ENCODE data around the gene OTOR. TPM values are rescaled to one million over a fixed set of nuclear protein-coding genes. Genes with fewer than 3 reads are reported as not detected.

OTOR gene
- total RNA-seq, 1 experiment from 2014 or later, result not detected

DNA sequence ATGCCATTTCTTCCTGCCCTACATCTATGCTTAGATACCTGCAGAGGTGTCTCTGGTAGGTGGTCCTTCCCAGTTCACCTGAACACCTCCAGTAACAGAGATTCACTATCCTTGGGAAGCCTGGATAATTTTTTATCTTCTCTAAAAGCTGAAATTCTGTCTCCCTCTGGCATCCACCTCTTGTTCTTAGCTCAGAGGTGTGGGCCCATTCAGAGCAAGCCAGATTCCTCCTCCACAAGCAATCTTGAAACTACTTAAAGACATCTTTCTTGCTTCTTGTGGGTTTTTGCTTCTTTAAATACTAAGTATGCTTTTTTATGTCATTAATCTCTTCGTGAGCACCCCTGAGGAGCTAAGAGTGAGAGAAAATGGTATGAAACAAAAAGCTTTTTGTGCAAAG is 28.7 kb upstream of the OTOR start:
- Mint-ChIP-seq H3K36me3 (ENCODE audit: insufficient read depth in 1 of 3, low read depth in 3 of 3) (no peaks in the 10 kb centered on the region), H3K9me3 (no peaks in the 10 kb centered on the region), H3K4me1 (peaks cover 5 to 11% of the 10 kb centered on the region in 2 experiments), H3K4me3 (no peak overlapping the region), H3K27me3 (ENCODE audit: low read depth) (peaks cover 44% of the 10 kb centered on the region), H3K27ac (no peak overlapping the region)
- H3K27ac ChIP-seq (ENCODE audit: insufficient read length, low read depth, low read length), result no peak overlapping the region
- no peak overlapping the region for H4K8ac ChIP-seq (replicated peaks; ENCODE audit: insufficient read length, low read depth, low read length)
- no peak overlapping the region for H3K9ac ChIP-seq (ENCODE audit: extremely low read depth, insufficient read length, low read length)
- H4K91ac ChIP-seq (ENCODE audit: insufficient read length, low read depth, low read length), result no peak overlapping the region
- H2BK20ac ChIP-seq (ENCODE audit: low read depth, low read length, poor library complexity, severe bottlenecking), result no peak overlapping the region
- no peaks in the 10 kb centered on the region for H3K79me2 ChIP-seq (ENCODE audit: insufficient read depth, low read length)
- H4K20me1 ChIP-seq (ENCODE audit: control insufficient read depth, insufficient read depth, insufficient read length), result no peaks in the 10 kb centered on the region
- H3T11ph ChIP-seq (ENCODE audit: low read length), result no peak overlapping the region
- H2BK120ac ChIP-seq (ENCODE audit: low read depth, low read length, poor library complexity, severe bottlenecking), result no peak overlapping the region
- H3K79me1 ChIP-seq (ENCODE audit: insufficient read depth, low read depth, low read length, poor library complexity, severe bottlenecking), result no peaks in the 10 kb centered on the region
- no CpG with 5 or more reads among the region's 1 CpG for WGBS (ENCODE audit: extremely low coverage, insufficient read length, low lambda C conversion rate)
- TF ChIP-seq CTCF (conservative IDR thresholded peaks at IDR 0.05), result no peak
- H3K56ac ChIP-seq (ENCODE audit: insufficient read length, low read depth, low read length), result no peak overlapping the region
- H3K4me2 ChIP-seq (ENCODE audit: insufficient read depth, insufficient read length, low read length), result no peak overlapping the region
- H3K4ac ChIP-seq (ENCODE audit: low read depth, low read length), result no peak overlapping the region
- H3K18ac ChIP-seq (ENCODE audit: insufficient read length, low read depth, low read length), result no peak overlapping the region
- no peaks in the 10 kb centered on the region for H3K9me3 ChIP-seq (ENCODE audit: control insufficient read depth, low read depth, low read length)
- no peak overlapping the region for H2AFZ ChIP-seq (ENCODE audit: low read length)
- H2BK12ac ChIP-seq (ENCODE audit: insufficient read length, low read depth, low read length), result no peak overlapping the region
- no peak overlapping the region for H2AK5ac ChIP-seq (ENCODE audit: insufficient read length, low read length)
- no peak overlapping the region for H3K23ac ChIP-seq (ENCODE audit: insufficient read length, low read depth, low read length)
- H3K14ac ChIP-seq (ENCODE audit: insufficient read depth, low read length), result no peak overlapping the region
- no peaks in the 10 kb centered on the region for H3K27me3 ChIP-seq (ENCODE audit: insufficient read depth, low read length)
- H4K5ac ChIP-seq (ENCODE audit: insufficient read length, low read depth, low read length), result no peak overlapping the region
- no peak overlapping the region for H2BK15ac ChIP-seq (ENCODE audit: low read depth, low read length)
- no peaks in the 10 kb centered on the region for H3K23me2 ChIP-seq (ENCODE audit: insufficient read length, low read depth, low read length, poor library complexity, severe bottlenecking)
- H2BK5ac ChIP-seq (ENCODE audit: insufficient read length, low read length), result no peak overlapping the region
- DNase-seq, result no peak
- no peaks in the 10 kb centered on the region for H3K4me1 ChIP-seq (ENCODE audit: insufficient read depth, low read length)

Measured in H9 (cell line).